Measurements from ENCODE around the gene BCL11B.

Gene BCL11B

DNA sequence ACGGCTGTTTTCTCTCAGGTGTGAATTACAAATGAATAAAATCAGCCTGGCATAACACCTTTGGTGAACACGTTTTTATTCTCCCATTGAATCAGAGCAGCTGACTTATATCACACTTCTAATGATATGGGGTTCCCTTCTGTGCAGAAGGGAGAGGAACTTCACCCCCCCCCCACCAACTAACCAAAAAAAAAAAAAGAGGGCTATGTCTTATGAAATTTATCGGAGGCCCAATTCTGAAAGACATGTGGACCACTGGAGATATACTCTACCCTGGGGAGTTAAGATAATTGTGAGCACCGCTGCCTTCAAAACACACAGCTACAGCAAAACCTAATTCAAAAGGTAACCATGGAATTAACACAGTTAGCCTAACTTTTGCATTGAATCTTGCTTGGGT, 4.6 kb downstream of the BCL11B start:
- no peak for DNase-seq

DNA sequence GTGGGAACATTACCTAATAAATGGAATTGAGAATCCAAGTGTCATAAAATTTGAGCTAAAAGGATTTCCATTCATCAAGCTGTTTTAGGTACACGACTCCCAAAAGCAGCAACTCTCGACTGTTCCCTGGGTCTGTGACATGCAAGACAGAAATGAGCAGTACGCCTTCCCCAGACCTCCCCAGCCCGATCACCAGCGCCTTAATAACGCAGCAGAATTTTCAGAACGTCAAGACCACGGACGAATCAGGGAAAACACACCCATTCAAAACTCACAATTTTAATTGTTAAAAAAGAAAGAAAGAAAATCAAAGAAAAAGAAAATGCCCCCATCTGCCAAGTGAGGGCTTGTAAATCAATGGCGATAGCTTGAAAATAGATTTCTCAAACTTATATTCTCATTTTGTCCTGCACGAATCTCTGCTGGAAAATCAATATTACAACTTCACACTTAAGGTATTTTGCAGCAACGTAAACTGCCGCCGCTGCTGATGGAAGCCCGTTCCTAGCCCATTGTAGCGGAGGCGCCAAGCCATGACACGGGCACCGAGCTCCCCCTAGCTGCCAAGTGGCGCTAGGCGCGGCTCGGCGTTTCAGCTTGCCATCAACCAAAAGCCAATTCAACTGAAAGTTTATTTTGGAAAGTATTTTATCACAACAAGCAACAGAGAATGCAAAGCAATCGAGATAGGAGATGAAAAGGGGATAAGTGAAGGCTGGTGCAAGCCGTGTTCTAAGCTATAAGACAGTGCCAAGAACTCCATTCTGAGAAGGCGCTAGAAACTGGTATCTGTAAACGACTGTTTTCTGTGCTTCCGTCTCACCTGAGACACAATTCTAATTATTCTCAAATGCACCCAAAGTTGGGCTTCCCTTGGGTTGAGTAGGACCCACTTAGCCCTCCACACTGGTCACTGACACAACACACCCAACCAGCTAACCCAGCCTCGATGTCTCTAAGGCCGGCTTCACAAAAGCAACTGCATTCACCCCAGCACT, 5.5 kb downstream of the BCL11B start:
- DNase-seq: peak; percentile 52 to 62

DNA sequence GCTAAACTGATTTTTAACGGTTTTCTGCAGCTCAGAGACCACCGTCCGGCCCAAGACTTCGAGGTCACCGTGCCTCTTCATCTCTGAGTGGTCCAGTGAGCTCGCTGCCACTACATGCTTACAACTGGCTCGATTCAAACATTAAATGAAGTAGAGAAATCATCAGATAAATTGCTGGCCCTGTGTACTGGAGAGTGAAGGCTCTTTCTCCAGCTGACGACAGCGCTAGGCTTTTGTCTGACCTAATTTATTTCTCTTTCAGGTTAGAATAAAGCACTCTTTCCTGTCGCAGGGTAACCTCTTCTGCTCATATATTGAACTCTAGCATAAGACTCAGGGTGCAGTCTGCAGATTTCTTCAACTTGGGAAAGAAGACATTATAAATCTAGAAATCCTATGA, 6.4 kb downstream of the BCL11B start:
- no peak for DNase-seq

DNA sequence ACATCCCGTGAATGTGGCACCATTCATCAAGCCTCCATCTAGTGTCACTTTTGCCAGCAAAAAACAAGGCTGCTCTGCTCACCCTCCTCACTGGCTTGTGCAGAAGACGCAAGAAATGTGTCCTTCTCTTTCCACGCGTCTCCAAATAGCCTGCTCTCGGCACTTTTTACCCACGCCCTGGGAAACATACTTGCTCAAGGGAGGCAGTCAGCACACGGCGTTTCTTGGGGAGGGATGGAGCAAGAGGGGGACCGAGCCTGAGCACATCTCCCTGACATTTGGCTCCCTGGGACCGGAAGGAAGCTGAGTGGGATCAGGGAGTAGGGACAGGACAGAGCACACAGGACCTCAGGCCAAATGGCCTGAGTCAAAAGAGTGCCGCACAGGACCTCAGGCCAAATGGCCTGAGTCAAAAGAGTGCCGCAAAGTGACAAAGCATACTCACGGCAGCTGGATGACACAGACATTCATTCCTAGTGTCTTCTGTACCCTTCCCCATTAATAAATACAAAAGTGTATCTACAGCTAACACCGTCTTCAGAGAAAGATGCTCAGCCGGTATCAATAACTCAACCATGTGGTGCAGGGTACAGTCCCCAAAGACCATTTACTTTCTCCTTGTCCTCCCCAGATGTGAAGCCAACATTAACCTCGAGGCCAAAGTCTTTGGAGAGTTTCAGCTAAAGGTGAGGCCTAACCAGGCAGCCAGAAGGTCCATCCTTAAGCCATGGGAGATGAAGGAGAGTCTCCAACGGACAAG, 7.1 kb downstream of the BCL11B start:
- no peak for DNase-seq

DNA sequence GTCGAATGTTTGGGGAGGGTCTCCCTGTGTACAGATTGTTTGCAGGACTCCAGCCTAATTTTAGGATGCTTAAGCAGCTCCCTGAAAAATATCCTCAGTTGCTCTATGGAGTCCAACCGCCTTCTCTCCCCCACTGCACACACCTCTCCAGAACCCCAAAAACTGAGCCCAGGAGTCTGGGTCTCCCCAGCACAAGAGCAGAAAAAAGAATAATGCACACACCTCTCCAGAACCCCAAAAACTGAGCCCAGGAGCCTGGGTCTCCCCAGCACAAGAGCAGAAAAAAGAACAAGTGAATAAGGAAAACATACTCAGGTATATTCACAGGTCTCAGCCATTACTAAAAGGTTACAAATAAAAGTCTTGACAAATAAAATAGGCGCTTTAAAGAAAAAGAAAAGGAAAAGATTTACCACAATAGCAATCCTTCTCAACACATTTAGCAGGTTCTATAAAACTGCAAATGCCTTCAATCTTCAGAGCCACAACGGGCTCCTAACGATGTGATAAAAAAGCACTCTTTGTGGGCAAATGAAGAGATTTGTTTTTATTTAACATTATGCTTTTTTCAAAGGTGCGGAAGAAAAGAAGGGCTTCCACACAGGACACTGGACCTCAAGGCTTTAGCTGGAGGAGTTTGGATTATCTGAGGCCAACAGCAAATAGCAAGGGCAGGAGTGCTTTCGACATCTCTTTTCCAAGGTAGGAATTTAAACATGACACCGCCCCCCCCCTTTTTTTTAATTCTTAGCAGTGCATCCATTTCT, 8.2 kb downstream of the BCL11B start:
- DNase-seq: no peak

DNA sequence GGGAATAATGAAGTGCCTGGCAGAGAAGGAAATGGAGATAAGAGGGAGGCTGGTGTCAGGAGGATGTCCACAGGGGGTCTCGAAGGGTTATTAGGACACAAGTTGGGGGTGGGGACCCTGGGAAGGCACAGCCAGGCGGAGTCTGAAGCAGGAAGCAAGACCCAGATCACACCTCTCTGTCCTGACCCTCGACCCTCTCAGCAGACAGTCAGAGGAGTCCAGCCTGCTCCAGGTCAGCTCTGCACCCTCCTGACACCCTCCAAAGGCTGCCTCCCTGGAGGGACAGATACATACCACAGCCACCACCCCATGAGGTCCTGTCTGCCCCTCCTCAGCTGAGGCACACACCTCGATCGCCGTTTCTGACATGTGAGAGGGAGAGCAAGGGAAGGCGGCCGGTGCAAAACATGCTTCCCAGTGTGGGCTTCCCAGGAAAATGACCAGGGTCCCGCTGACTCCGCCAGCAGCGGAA, 9.0 kb downstream of the BCL11B start:
- DNase-seq: no peak

DNA sequence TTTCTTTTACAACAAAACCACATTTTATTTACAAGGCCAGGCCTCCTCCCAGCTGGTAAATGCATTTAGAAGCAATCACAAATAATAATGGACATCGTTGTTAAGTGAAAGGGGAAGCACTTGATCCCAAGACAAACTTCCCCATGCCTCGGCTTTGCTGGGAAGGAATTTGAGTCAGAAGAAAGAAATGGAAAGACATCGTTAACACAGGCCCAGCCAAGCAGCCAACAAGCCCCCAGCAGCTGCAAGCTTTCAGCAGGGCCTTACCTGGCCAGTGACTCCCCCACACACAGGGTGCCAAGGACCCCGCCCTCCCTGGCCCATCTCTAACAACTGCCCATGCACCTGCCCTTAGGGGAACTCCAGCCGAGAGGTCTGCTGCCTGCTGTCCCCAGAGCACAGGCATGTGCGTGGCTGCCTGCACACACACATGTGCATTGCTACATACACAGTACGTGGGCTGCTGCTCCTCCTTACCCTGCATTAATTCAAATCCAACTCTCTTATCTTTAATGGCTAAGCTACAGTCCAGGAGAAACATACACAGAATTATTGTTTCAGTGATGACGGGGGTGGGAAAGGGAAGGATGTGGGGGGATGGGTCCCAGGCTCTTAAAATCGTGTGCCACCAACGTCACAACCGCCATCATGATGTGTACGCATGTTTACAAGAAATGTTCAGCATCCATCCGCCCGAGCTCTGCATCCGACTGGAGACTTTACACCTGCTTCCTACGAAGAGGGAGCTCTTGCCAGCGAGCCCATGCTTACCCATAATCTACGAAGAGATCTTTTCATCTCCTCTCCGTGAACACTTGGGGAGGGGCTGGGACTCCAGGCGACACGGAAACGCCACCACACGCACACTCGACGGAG, 9.8 kb downstream of the BCL11B start:
- no peak for DNase-seq

DNA sequence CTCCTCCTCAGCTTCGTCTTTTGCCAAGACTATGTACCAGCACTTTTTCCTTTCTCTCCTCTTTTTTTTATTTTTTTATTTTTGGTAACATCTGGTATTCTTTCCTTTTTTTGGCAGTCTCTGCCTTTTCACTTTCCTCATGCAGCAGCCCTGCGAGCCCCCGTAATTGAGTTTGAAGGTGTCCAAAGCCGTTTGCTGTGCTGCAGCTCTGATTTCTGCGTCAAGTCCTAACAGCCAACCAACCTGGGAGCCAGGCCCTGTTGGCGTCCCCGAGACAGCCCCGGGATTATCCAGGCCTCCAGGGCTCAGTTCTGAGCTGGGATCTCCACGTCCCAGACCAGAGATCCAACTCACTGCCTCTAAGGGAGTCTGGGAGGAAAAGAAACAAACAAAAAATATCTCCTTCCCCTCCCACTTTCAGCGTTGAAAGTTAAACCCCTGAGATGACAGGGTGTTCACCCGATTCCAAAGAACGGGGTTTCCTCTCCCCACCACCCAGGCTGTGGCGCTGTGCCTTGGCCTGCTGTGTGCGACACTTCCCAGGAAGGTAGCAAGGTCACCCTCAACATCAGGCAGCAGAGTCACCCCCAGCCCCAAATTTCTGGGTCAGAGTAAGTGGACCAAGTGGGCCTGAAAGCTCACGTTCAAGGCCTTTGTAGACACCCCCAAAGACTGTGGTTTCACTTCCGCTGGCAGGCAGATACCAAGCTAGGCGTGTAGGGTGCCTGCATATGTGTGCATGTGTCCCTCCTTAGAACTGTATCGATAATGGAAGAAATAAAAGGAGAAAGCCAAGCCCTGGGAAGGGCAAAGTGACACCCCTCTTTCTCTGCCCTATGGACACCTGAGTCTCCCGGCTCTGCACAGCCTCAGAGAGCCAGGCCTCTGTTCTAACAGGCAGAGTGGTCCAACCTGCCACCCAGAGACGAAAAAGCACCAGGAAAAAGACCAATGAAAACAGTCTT, 11.1 kb downstream of the BCL11B start:
- DNase-seq: no peak

DNA sequence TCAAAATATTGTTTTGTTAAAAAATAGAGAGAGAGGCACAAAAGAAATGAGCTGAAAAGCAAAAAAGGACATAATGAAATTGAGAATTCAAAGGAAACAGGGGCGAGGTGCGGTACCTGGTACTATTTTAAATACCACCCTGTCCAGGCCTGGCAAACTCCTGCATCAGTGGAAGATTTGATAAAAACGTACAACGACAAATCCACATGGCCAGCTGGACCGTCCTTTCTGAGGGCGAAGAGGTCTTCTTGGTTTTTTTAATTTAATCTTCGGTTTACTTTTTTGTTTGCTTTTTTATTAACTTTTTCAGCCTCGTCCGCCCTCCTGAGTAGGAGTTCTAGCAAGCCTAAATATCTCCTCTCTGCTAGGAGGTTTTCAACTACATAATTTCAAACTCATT, 11.9 kb downstream of the BCL11B start:
- no peak for DNase-seq

DNA sequence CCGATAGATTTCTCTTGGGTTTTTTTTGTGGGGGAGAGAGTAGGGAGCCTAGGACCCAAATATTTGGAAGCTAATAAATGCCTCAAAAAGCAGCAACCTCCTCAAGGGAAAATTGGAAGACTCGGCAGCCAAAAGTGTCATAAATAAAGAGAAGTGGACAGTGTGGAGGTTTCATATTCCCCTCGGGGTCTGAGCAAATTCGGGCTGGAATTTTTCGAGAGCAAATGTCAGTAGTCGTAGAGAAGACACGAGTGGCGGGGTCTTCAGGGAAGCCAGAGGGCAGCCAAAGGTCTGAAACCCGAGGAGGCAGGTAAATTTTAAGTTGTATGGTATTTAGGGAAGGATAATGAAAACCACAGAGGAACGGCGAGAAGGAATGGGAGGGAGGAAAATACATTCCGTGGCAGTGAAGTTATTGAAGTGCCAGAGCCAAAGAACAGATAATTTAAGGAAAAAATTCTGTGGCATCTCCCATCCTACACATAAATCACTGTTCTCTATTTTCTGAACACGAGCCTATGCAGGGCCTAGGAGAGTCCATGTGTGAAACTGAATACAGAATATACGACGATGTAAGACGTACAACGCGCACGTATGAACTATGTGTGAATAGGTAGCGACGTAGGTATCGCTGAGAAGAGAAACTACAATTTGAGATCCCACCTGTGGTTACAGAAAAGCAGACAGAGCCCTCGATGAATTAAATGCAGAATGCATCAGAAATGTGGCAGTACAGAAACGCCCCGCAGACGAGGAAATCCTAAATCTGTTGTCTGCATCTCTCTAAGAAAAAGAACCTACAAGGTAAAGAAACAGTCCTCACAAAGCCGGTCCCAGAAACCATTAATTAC, 12.9 kb downstream of the BCL11B start:
- no peak for DNase-seq

DNA sequence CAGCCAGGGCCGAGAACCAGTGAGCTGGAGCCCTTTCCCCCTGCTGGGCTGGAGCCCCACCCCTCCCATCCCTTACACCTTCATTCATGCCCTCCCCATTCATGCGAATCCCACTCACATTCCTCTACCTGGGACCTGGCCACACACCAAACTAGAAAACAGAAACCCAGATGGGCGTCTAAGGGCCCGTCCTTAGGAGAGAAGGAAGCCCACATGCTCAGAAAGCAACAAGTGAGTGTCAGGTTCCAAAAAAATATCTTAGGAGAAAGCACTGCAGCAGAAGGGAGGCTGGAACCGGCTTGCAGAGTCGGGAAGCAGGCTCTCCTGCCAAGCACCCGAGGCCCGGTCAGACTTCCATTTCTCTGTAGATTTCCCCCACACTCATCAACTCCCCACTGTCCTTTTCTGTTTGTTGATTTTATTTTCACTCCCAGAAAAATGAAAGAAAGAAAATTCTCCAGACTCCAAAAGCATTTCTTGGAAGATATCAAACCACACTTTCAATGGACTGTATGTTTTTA, 13.6 kb downstream of the BCL11B start:
- no peak for DNase-seq

DNA sequence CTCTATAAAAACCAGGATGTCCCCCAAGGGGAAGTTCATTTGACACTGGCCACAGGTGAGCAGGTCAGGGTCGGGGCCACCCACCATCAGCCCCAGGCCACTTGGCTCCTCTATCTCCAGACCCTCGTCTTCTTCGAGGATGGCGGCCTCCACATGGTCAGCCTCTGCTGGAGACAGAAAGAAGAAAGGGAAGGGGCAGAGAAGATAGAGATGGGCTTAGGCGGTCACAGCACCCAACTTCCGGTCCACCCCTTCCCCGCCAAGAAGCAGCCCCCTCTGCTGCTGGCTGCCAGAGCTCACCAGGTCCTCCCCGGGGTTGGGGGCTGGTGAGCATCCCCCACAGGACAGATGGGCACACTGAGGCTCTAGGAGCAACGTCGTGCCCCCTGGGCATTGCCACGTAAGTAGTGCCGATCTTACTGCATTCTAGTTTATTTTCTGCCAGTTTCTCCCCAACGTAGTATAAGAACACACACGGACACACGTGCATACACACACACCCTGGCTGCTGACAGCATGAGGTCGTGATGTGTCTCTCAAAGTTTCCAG, 14.2 kb downstream of the BCL11B start:
- no peak for DNase-seq

DNA sequence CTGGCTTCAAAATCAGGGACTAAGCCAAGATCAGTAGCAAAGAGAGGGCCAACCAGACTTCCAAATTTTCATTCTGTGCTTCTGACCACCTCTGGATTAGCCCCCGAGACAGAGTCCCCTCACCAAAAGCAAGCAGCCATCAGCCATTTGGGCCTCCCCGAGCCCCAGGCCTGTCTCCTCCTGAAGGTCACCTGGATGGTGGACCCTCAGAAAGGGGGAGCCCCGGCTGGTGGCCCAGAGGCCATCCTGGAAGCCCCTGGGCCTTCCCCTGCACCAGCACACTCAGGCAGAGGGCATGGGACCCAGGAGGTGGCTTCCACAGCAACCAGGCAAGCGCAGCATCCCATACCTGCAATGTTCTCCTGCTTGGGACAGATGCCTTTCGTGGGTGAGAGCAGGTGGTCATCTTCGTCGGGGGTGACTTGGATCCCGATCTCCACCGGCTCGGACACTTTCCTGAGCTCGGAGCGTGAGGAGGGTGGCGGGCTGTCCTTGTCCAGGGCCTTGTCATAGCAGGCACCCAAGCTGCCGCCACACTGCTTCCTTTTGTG, 14.8 kb downstream of the BCL11B start:
- no peak for DNase-seq

DNA sequence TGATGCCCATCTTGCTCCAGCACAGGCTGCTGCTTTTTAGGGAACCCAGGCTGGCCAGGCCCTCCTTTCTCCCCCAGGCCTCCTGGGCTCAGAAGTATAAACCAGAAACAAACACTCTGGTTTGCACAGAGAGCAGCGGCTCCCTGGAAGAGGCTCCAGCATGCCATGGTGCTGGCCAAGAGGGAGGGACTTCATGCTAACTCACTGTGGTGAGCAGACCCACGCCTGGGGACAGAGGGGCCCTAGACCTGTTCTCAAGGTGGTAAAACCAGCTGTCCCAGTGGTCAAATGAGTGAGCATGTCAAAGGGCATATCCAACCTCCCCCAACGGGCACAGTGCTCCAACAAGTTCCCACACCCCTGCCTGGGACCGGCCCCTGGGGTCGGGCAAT, 15.5 kb downstream of the BCL11B start:
- DNase-seq: no peak

DNA sequence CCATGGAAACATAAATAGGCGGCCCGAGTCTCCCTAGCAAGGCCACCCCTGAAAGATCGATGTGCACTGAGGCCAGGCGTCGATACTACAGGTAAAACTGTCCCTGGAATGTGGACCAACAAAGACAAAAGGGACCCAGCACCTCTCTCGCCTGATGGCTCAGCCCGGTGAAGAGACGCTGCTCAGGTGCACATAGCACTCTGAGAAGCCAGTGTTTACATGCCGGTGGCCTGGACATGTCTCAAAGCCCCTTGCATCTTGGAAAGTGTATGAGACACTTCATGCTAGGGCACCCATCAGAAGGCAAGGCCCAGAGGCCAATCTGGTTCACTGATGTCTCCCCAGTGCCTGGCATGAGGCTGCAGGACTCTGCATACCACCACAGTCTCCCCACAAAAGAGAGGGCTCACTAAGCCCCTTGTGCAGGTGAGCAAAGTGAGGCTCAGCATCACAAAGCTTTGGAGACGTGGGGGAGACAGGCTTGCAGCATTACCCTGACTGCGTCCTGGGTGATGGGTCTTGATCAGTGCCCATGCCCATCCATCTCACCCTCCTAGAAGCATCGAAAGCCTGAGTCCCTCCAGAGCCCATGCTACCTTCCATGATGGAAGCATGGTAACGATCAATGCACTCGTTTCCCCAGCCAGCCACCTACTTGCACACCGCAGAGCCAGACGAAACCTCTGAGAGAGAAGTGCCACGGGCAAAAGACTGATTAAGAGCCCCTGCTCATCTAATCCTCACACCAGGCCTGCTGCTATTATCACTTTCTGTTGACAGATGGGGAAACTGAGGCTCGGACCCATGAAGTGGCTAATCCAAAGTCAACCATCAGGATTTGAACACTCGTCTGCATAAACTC, 16.1 kb downstream of the BCL11B start:
- DNase-seq: no peak

DNA sequence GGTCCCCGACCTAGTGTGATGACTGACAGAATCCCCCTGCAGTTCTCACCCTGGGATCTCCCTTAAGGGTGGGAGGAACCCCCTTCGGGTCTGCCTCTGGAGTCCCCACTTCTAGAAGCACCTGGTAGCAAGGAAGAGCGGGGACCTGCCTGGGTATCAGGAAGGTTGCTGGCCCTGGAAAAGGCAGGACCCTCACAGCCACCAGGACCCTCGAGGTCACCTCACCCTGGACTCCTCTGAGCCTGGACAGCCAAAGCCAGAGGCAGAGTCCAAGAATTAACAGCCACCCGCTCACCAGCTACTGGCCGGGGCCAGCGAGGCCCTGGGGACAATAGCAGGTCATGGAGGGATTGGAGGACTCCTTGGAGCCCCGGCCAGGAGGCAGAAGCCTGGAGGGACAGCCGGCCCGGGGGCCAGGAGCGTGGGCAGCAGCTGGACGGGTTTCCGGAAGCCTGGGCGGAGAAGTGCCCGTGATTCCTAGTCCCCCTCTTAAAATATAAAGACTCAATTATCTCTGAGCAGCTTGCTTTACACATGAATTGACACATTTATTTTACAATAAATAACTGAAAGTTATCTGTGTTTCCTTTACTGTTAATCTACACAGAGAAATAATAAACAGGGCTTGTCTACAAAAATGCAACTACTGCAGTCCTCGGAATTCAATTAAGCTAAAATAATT, 17.5 kb downstream of the BCL11B start:
- no peak for DNase-seq

DNA sequence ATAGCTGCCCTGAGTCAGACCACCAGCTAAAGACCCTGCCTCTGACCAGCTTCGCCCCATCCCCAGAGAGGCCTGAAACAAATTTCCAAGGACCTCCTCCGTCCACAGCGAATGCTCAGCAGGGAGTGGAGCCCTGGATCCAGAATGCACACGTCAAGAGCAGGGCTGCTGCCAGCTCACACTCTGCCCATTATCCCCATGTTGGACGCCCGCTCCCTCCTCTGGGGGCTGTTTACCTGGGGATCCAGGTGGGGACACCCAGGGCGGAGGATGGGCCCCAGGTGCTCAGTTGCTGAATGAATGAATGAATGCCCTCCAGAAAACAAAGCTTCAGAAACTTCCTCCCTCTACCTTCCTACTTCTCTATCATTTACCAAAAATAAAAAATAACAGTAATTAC, 18.1 kb downstream of the BCL11B start:
- no peak for DNase-seq
